ENCODE measurements around the gene ALOX15B.
A peak's percentile ranks its signal among the peaks of the same experiment; 100 is the strongest.

DNA sequence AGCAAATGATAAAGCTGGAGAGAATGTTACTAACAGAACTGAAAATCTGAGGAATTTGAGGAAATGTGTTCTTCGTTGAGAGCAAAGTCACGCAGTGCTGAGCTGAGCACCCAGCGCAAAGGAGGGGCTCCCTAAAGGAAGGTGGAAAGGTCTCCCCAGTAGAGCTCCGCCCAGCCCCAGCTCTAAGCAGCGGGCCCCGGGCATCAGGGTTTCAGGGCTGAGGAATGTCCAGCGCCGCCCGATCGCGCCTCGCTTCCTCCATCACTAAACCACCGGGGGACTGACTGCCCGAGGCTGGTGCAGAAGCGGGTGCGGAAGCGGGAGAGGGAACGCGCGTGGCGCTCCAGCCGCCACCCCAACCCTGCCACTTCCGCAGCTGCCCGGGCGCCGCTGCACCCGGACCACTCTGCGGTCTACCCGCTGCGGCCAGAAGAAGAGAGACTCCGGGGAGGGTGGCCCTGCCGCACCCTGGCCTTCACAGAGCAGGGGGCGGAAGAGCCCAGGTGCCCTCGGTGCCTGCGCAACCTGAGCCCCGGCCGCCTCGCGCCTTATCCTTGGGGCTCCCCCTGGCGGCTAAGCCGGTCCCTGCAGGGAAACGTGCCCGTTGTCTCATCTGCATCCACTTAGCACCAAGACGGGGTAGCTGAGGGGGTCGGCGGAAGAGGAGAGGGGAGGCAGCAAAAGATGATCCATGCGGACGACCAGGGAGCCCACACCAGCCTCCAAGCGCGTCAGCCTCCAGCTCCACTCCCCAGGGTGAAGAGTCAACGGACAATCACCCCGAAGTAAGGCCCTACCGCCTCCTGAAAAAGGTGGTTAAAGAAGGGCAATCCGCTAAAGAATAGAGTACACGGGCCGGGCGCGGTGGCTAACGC, 48.8 kb upstream of the ALOX15B start:
- TF ChIP-seq, protein P1, sequence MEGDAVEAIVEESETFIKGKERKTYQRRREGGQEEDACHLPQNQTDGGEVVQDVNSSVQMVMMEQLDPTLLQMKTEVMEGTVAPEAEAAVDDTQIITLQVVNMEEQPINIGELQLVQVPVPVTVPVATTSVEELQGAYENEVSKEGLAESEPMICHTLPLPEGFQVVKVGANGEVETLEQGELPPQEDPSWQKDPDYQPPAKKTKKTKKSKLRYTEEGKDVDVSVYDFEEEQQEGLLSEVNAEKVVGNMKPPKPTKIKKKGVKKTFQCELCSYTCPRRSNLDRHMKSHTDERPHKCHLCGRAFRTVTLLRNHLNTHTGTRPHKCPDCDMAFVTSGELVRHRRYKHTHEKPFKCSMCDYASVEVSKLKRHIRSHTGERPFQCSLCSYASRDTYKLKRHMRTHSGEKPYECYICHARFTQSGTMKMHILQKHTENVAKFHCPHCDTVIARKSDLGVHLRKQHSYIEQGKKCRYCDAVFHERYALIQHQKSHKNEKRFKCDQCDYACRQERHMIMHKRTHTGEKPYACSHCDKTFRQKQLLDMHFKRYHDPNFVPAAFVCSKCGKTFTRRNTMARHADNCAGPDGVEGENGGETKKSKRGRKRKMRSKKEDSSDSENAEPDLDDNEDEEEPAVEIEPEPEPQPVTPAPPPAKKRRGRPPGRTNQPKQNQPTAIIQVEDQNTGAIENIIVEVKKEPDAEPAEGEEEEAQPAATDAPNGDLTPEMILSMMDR (IDR thresholded peaks at IDR 0.05): peak; percentile 91 to 99 (median 93)
- no peak for TF ChIP-seq POLR2A (IDR thresholded peaks at IDR 0.05)
